GM04503 (cell line): ENCODE results near the gene SLAIN2.

Experiments used
- DNase-seq: peaks from one replicate; pipeline ENCODE4 v3.0.0-alpha.2; 2012; ENCODE audit warnings: low read depth

SLAIN2 gene

GRCh38 chr4:48334900-48335384 lies 6.4 kb upstream of the SLAIN2 start:
- DNase-seq: no peak

GRCh38 chr4:48336146-48336870 lies 5.0 kb upstream of the SLAIN2 start:
- DNase-seq: no peak

- no peak for DNase-seq
Measured at GRCh38 chr4:48337731-48338130, 3.6 kb upstream of the SLAIN2 start.

GRCh38 chr4:48339642-48340041 lies 1.7 kb upstream of the SLAIN2 start:
- DNase-seq: no peak

GRCh38 chr4:48340276-48340964 lies 909 bp upstream of the SLAIN2 start:
- DNase-seq: no peak

- no peak for DNase-seq
Measured at GRCh38 chr4:48341776-48342605, 662 bp downstream of the SLAIN2 start.

GRCh38 chr4:48342606-48342880 lies 1.2 kb downstream of the SLAIN2 start:
- DNase-seq: no peak

GRCh38 chr4:48343035-48343434 lies 1.7 kb downstream of the SLAIN2 start:
- no peak for DNase-seq

- DNase-seq: no peak
Measured at GRCh38 chr4:48343551-48343950, 2.2 kb downstream of the SLAIN2 start.

GRCh38 chr4:48345542-48345941 lies 4.2 kb downstream of the SLAIN2 start:
- no peak for DNase-seq

- DNase-seq: no peak
Measured at GRCh38 chr4:48346594-48346993, 5.3 kb downstream of the SLAIN2 start.

- DNase-seq: no peak
Measured at GRCh38 chr4:48347282-48347921, 6.1 kb downstream of the SLAIN2 start.

- DNase-seq: no peak
Measured at GRCh38 chr4:48350871-48351270, 9.5 kb downstream of the SLAIN2 start.

- DNase-seq: no peak
Measured at GRCh38 chr4:48352793-48353192, 11.5 kb downstream of the SLAIN2 start.

- DNase-seq: no peak
Measured at GRCh38 chr4:48356355-48356754, 15.0 kb downstream of the SLAIN2 start.

GRCh38 chr4:48360285-48361011 lies 19.1 kb downstream of the SLAIN2 start:
- DNase-seq: peak; percentile 50

- no peak for DNase-seq
Measured at GRCh38 chr4:48361012-48361400, 19.7 kb downstream of the SLAIN2 start.

GRCh38 chr4:48366611-48367010 lies 25.3 kb downstream of the SLAIN2 start:
- no peak for DNase-seq

- DNase-seq: no peak
Measured at GRCh38 chr4:48367016-48367415, 25.7 kb downstream of the SLAIN2 start.

GRCh38 chr4:48368389-48368788 lies 27.1 kb downstream of the SLAIN2 start:
- no peak for DNase-seq

GRCh38 chr4:48369248-48369647 lies 27.9 kb downstream of the SLAIN2 start:
- DNase-seq: no peak

- no peak for DNase-seq
Measured at GRCh38 chr4:48369771-48370170, 28.4 kb downstream of the SLAIN2 start.
